AG09309 (cell line): Measurements from ENCODE around the gene CSTA.
A peak's percentile ranks its signal among the peaks of the same experiment; 100 is the strongest.

Experiments
- DNase-seq: peaks from one replicate; pipeline ENCODE4 v3.0.0-alpha.2; 2010; ENCODE audit warnings: low read depth
- H3K4me3 ChIP-seq: 2 replicates; pipeline ENCODE4 v1.5.1; 2011; ENCODE audit warnings: mild to moderate bottlenecking, low read depth, low read length, moderate library complexity; ENCODE audit not compliant: control insufficient read depth
- CTCF ChIP-seq: IDR thresholded peaks from 2 replicates; pipeline ENCODE4 v1.5.1; 2011; ENCODE audit warnings: mild to moderate bottlenecking, low read depth, low read length, inconsistent platforms; ENCODE audit not compliant: insufficient read depth, control insufficient read depth; ENCODE audit errors: missing control alignments

The CSTA gene

DNA sequence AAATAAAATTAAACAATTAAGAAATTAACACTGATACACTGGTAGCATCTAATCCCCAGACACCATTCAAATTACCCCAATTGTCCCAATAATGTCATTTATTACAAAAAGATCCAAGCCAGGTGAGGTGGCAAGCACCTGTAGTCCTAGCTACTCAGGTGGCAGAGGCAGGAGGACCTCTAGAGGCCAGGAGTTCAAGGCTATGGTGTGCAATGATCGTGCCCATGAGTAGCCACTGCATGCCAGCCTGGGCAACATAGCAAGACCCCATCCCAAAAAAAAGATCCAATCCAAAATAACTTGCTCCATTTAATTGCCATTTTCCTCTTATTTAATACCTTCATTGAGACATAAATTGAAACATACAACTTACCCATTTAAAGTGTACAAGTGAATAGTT is 17.8 kb downstream of the CSTA start:
- H3K4me3 ChIP-seq, result no peak overlapping the region
- no peak for DNase-seq
- TF ChIP-seq CTCF, result no peak

GRCh38 chr3:122343654-122344053 is 18.6 kb downstream of the CSTA start:
- H3K4me3 ChIP-seq, result no peak overlapping the region
- no peak for DNase-seq
- no peak for TF ChIP-seq CTCF

DNA sequence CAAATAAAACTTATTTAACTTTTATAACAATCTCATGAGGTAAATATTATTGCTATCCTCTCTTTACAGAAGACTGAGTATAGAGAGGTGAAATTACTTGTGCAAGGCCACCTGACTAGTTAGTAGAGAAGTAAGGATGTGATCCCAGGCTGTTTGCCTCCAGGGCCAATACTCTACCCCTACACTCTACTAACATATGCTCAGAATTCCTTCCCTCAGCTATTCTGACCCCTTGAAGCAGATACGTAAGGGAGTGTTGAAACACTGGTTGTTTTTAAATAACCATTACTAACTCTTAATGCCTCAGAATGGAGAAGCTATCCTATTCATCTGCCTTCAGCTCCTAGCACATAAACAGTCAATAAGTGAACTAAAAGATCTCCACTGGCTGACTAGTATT is 24.1 kb downstream of the CSTA start:
- H3K4me3 ChIP-seq, result no peak overlapping the region
- no peak for DNase-seq
- TF ChIP-seq CTCF, result no peak

DNA sequence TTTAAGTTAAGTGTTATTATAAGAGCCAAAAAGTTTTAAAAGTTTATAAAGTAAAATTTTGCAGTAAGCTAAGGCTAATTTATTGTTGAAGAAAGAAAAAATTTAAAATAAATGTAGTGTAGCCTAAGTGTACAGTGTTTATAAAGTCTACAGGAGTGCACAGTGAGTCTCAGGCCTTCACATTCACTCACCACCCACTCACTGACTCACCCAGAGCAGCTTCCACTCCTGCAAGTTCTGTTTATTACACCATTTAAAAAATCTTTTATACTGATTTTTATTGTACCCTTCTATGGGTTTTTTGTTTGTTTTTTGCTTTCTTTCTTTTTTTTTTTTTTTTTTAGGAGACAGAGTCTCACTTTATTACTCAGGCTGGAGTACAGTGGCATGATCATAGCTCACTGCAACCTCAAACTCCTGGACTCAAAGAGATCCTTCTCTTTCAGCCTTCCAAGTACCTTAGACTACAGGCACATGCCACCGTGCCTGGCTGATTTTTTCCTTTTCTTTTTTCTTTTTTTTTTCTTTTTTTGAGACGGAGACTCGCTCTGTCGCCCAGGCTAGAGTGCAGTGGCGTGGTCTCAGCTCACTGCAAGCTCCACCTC is 25.9 kb downstream of the CSTA start:
- no peak for TF ChIP-seq CTCF
- H3K4me3 ChIP-seq, result no peak overlapping the region
- peak; percentile 18 for DNase-seq

GRCh38 chr3:122351612-122352011 is 26.6 kb downstream of the CSTA start:
- no peak overlapping the region for H3K4me3 ChIP-seq
- no peak for TF ChIP-seq CTCF
- no peak for DNase-seq

- no peak overlapping the region for H3K4me3 ChIP-seq
- no peak for DNase-seq
- TF ChIP-seq CTCF, result no peak
Observed at GRCh38 chr3:122353215-122353614, 28.2 kb downstream of the CSTA start.
